Mucosa of stomach (tissue), 1 donor: Measurements from ENCODE around the gene ARHGEF4.
"Not testable (repeated sequence)": the region's sequence is repeated elsewhere in the genome, so short reads cannot be mapped to it uniquely, and the experiment has no call there.

Experiments used
- H3K27me3 ChIP-seq: one replicate; pipeline ENCODE4 v1.7.0; 2013; ENCODE audit warnings: mild to moderate bottlenecking, low read length; ENCODE audit not compliant: control insufficient read depth, insufficient read depth
- H3K36me3 ChIP-seq: one replicate; pipeline ENCODE4 v1.7.0; 2013; ENCODE audit warnings: low read length; ENCODE audit not compliant: control insufficient read depth, insufficient read depth
- H3K4me1 ChIP-seq: one replicate; pipeline ENCODE4 v1.7.0; 2013; ENCODE audit warnings: mild to moderate bottlenecking, low read length; ENCODE audit not compliant: control insufficient read depth, insufficient read depth
- H3K4me3 ChIP-seq: one replicate; pipeline ENCODE4 v1.7.0; 2013; ENCODE audit warnings: low read length
- H3K9ac ChIP-seq: one replicate; pipeline ENCODE4 v1.7.0; 2013; ENCODE audit warnings: mild to moderate bottlenecking, low read length, moderate library complexity
- H3K9me3 ChIP-seq: one replicate; pipeline ENCODE4 v1.7.0; 2013; ENCODE audit warnings: mild to moderate bottlenecking, low read length, moderate library complexity; ENCODE audit not compliant: control insufficient read depth
- donor health status: Pancreatic carcinoma.

The ARHGEF4 gene

GRCh38 chr2:131058920-131059319, 222.2 kb downstream of the ARHGEF4 start:
- Histone ChIP-seq H3K4me1 (no peaks in the 10 kb centered on the region), H3K36me3 (peaks cover 5% of the 10 kb centered on the region), H3K9ac (no peak overlapping the region)

GRCh38 chr2:131063501-131064283, 227.0 kb downstream of the ARHGEF4 start:
- no peak overlapping the region for H3K4me3 ChIP-seq
- no peaks in the 10 kb centered on the region for H3K9me3 ChIP-seq
- H3K4me1 ChIP-seq = no peaks in the 10 kb centered on the region
- no peaks in the 10 kb centered on the region for H3K27me3 ChIP-seq
- peaks cover 4% of the 10 kb centered on the region for H3K36me3 ChIP-seq
- no peak overlapping the region for H3K9ac ChIP-seq

More at GRCh38 chr2:131058920-131059319, 222.2 kb downstream of the ARHGEF4 start:
- no peaks in the 10 kb centered on the region for H3K27me3 ChIP-seq
- no peaks in the 10 kb centered on the region for H3K9me3 ChIP-seq
- no peak overlapping the region for H3K4me3 ChIP-seq

- Histone ChIP-seq H3K9me3 (no peaks in the 10 kb centered on the region), H3K4me1 (no peaks in the 10 kb centered on the region), H3K9ac (no peak overlapping the region), H3K27me3 (no peaks in the 10 kb centered on the region), H3K4me3 (no peak overlapping the region), H3K36me3 (peaks cover 4% of the 10 kb centered on the region)
Measured at GRCh38 chr2:131064589-131065512, 228.1 kb downstream of the ARHGEF4 start.

- no peak overlapping the region for H3K9ac ChIP-seq
- H3K36me3 ChIP-seq = peaks cover 4% of the 10 kb centered on the region
- no peak overlapping the region for H3K4me3 ChIP-seq
- H3K4me1 ChIP-seq = no peaks in the 10 kb centered on the region
- H3K27me3 ChIP-seq = no peaks in the 10 kb centered on the region
- H3K9me3 ChIP-seq = no peaks in the 10 kb centered on the region
Measured at GRCh38 chr2:131067465-131068125, 230.9 kb downstream of the ARHGEF4 start.

- not testable (repeated sequence) for H3K9ac ChIP-seq, H3K4me1 ChIP-seq, H3K4me3 ChIP-seq, H3K36me3 ChIP-seq, H3K9me3 ChIP-seq, H3K27me3 ChIP-seq
Measured at GRCh38 chr2:131068172-131068571, 231.5 kb downstream of the ARHGEF4 start.

- H3K4me1 ChIP-seq = peaks cover 24% of the 10 kb centered on the region
- not testable (repeated sequence) for H3K27me3 ChIP-seq, H3K9ac ChIP-seq, H3K4me3 ChIP-seq, H3K9me3 ChIP-seq, H3K36me3 ChIP-seq
Measured at GRCh38 chr2:131075578-131075977, 238.9 kb downstream of the ARHGEF4 start.

GRCh38 chr2:131076707-131077106, 240.0 kb downstream of the ARHGEF4 start:
- Histone ChIP-seq H3K9me3 (no peaks in the 10 kb centered on the region), H3K4me1 (peaks cover 24% of the 10 kb centered on the region), H3K36me3 (no peaks in the 10 kb centered on the region), H3K9ac (no peak overlapping the region), H3K4me3 (no peak overlapping the region), H3K27me3 (no peaks in the 10 kb centered on the region)

- Histone ChIP-seq H3K36me3 (no peaks in the 10 kb centered on the region), H3K4me3 (no peak overlapping the region), H3K9ac (peak overlapping the region; percentile 24), H3K27me3 (no peaks in the 10 kb centered on the region), H3K9me3 (no peaks in the 10 kb centered on the region), H3K4me1 (peaks cover 24% of the 10 kb centered on the region)
Measured at GRCh38 chr2:131077182-131077846, 240.6 kb downstream of the ARHGEF4 start.

- peaks cover 24% of the 10 kb centered on the region for H3K4me1 ChIP-seq
- peak overlapping the region; percentile 24 for H3K9ac ChIP-seq
- no peak overlapping the region for H3K4me3 ChIP-seq
- H3K9me3 ChIP-seq = no peaks in the 10 kb centered on the region
- no peaks in the 10 kb centered on the region for H3K36me3 ChIP-seq
- H3K27me3 ChIP-seq = no peaks in the 10 kb centered on the region
Measured at GRCh38 chr2:131077966-131078365, 241.3 kb downstream of the ARHGEF4 start.

GRCh38 chr2:131079931-131080330, 243.2 kb downstream of the ARHGEF4 start:
- not testable (repeated sequence) for H3K4me3 ChIP-seq, H3K9ac ChIP-seq, H3K36me3 ChIP-seq, H3K9me3 ChIP-seq, H3K27me3 ChIP-seq
- peaks cover 17% of the 10 kb centered on the region for H3K4me1 ChIP-seq

- Histone ChIP-seq H3K4me1 (peaks cover 15% of the 10 kb centered on the region), H3K9ac (no peak overlapping the region), H3K27me3 (no peaks in the 10 kb centered on the region), H3K4me3 (no peak overlapping the region), H3K9me3 (no peaks in the 10 kb centered on the region), H3K36me3 (no peaks in the 10 kb centered on the region)
Measured at GRCh38 chr2:131081190-131081589, 244.5 kb downstream of the ARHGEF4 start.
